Measurements from ENCODE around the gene TRMT61B. TPM values are rescaled to one million over a fixed set of nuclear protein-coding genes. Genes with fewer than 3 reads are reported as not detected.

The TRMT61B gene
- total RNA-seq, 4 donors from 2014 or later, result 5.8 to 15.2 (median 13.5) TPM

DNA sequence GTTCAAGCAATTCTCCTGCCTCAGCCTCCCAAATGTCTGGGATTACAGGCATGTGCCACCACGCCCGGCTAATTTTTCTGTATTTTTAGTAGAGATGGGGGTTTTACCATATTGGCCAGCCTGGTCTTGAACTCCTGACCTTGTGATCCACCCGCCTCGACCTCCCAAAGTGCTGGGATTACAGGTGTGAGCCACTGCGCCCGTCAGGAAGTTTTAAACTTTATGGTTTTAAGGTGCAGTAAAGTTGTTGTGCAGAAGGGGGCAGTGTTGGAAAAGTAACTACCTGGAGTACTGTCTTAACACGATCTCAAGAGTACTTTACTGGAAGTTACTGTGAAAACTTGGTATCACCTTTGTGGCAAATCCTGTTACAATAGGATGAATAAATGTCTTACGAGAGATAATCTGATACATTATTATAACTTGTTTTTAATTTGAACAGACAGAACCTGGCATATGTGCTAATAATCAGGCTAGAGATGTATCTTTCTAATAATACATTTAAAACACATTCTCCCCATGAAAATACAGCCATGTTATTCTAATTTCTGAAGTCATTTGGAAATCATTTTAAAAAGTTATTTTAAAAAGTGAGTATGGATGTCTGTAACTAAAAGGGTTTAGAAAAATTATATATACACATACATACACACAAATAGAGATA is 48.7 kb downstream of the TRMT61B start:
- H3K27ac ChIP-seq, result no peak overlapping the region
- H3K4me1 ChIP-seq, result no peaks in the 10 kb centered on the region
- no peaks in the 10 kb centered on the region for H3K36me3 ChIP-seq
- DNase-seq, result peak; percentile 12 to 28
- in situ Hi-C loops (cut with MboI; ENCODE audit: low sequenced_read_pairs in 4 of 4) (loop anchor here in 3 of 4 donors (25.0 kb wide), 1 partner anchor 366 kb away; no protein-coding TSS in a partner anchor), intact Hi-C loops (cut with DNase I; ENCODE audit: low total_unique reads) (loop anchor here (1.0 to 10.0 kb wide), 5 partner anchors 73 to 1253 kb away; partner anchors contain the start of gene WDR43)
- H3K4me3 ChIP-seq, result no peak overlapping the region
- TF ChIP-seq, protein P1, sequence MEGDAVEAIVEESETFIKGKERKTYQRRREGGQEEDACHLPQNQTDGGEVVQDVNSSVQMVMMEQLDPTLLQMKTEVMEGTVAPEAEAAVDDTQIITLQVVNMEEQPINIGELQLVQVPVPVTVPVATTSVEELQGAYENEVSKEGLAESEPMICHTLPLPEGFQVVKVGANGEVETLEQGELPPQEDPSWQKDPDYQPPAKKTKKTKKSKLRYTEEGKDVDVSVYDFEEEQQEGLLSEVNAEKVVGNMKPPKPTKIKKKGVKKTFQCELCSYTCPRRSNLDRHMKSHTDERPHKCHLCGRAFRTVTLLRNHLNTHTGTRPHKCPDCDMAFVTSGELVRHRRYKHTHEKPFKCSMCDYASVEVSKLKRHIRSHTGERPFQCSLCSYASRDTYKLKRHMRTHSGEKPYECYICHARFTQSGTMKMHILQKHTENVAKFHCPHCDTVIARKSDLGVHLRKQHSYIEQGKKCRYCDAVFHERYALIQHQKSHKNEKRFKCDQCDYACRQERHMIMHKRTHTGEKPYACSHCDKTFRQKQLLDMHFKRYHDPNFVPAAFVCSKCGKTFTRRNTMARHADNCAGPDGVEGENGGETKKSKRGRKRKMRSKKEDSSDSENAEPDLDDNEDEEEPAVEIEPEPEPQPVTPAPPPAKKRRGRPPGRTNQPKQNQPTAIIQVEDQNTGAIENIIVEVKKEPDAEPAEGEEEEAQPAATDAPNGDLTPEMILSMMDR (IDR thresholded peaks at IDR 0.05 in 4 of 5, conservative IDR thresholded peaks at IDR 0.05 in 1 of 5), result peak; percentile 67 to 80 (median 74)
- no peak for TF ChIP-seq POLR2A (IDR thresholded peaks at IDR 0.05)
- H3K27me3 ChIP-seq, result no peaks in the 10 kb centered on the region
- peak; percentile 70 to 94 for ATAC-seq
- H3K9me3 ChIP-seq, result no peaks in the 10 kb centered on the region

DNA sequence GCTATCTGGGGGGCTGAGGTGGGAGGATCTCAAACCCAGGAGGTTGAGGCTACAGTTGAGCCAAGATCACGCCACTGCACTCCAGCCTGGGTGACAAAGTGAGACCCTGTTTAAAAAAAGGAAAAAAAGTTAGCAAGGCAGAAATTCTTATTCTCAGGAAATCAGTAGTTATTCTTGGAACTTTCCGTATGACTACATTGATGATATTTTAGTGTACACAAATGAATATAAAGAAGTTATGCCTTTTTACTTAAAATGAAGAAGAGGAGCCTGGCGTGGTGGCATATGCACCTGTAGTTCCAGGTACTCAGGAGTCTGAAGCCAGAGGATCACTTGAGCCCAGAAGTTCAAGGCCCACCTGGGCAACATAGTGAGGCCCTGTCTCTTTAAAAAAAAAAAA is 52.1 kb downstream of the TRMT61B start:
- Histone ChIP-seq H3K27me3 (no peaks in the 10 kb centered on the region), H3K27ac (no peak overlapping the region), H3K4me3 (no peak overlapping the region), H3K4me1 (no peaks in the 10 kb centered on the region), H3K9me3 (no peaks in the 10 kb centered on the region), H3K36me3 (no peaks in the 10 kb centered on the region)
- ATAC-seq (no peak), DNase-seq (no peak)
- in situ Hi-C loops (cut with MboI; ENCODE audit: low sequenced_read_pairs in 4 of 4) (loop anchor here in 3 of 4 donors (25.0 kb wide), 1 partner anchor 369 kb away; no protein-coding TSS in a partner anchor), intact Hi-C loops (cut with DNase I; ENCODE audit: low total_unique reads) (no loop called here)
- TF ChIP-seq, protein P1 (IDR thresholded peaks at IDR 0.05 in 4 of 5, conservative IDR thresholded peaks at IDR 0.05 in 1 of 5), result no peak
- no peak for TF ChIP-seq POLR2A (IDR thresholded peaks at IDR 0.05)

DNA sequence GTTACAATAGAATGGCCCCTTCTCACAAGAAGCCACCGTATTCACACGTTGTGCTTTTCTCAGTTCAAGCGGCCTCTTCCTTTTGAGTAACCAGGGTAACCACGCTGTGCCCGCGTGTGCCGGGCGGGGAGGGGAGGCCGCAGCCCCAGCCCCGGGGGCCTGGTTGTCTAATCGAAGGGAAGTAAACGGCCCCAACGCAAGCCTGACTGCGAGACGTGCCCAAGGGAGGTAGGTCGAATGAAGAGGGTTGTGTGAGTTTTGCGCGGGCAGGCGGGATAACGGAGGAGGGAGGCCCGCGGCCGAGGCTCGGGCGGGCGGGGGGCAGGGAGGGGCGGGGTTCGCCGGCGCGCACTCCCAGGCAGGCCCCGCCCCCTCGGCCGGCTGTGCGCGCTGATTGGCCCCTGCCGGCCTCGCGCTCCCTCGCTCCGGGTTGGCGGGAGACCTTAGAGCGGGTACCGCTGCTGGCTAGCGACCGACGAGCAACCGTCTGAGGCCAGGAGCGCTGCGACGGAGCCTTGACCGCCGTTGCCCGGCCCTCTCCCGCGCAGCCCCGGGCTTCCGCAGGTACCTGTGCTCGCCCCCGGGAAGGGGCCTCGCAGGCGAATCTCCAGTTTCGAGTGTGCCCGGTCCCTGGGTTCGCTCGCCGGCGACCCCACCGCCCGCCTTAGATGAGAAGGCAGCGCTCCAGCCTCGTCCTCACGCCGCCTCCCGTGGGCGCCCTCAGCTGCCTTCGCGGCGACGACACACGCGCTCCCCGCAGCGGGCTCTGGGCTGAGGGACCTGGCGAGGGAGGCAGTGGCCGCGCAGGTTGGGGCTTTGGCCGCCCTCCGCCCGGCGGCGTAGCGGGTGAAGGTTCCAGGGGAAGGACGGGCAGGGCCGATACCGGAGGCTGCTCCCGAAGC is 59.5 kb downstream of the TRMT61B start, which contains the start of gene SPDYA:
Gene SPDYA (plus strand): TSS at position 451 of the 902 bp plus-strand sequence. CDS start 5,181 bp downstream, outside the sequence.
- Histone ChIP-seq H3K4me3 (peak within 1 kb of the TSS; percentile 53 to 70 (median 59)), H3K27ac (no peak within 1 kb of the TSS), H3K36me3 (peaks cover 0 to 6% of the 10 kb centered on the region in 2 donors), H3K9me3 (no peaks in the 10 kb centered on the region), H3K27me3 (no peaks in the 10 kb centered on the region), H3K4me1 (peaks cover 5 to 11% of the 10 kb centered on the region in 2 donors)
- DNase-seq, result peak; percentile 44 to 54
- intact Hi-C loops (cut with DNase I; ENCODE audit: low total_unique reads) (loop anchor here (5.0 kb wide), 1 partner anchor 243 kb away; no protein-coding TSS in a partner anchor), in situ Hi-C loops (cut with MboI; ENCODE audit: low sequenced_read_pairs in 4 of 4) (loop anchor here in 3 of 4 donors (25.0 kb wide), 1 partner anchor 377 kb away; no protein-coding TSS in a partner anchor)
- TF ChIP-seq, protein P1 (IDR thresholded peaks at IDR 0.05 in 4 of 5, conservative IDR thresholded peaks at IDR 0.05 in 1 of 5), result no peak
- TF ChIP-seq POLR2A (IDR thresholded peaks at IDR 0.05), result no peak
- ATAC-seq, result peak; percentile 77 to 80

DNA sequence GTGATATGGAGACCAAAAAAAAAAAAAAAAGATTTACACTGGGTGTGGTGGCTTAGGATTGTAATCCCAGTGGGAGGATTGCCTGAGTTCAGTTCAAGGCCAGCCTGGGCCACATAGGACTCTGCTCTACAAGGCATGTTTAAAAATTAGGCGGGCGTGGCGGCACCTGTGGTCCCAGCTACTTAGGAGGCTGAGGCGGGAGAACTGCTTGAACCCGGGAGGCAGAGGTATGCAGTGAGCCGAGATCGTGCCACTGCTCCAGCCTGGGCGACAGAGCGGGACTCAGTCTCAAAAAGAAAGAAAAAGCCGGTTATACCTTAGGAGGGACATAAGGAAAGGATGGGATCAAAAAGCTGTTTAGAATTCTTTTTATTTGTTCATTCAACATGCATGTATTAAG is 60.2 kb downstream of the TRMT61B start:
- no peak for DNase-seq
- no peak for TF ChIP-seq POLR2A (IDR thresholded peaks at IDR 0.05)
- TF ChIP-seq, protein P1 (IDR thresholded peaks at IDR 0.05 in 4 of 5, conservative IDR thresholded peaks at IDR 0.05 in 1 of 5), result no peak
- Histone ChIP-seq H3K36me3 (peaks cover 0 to 8% of the 10 kb centered on the region in 2 donors), H3K4me1 (peaks cover 5 to 11% of the 10 kb centered on the region in 2 donors), H3K4me3 (peak overlapping the region; percentile 53 to 70 (median 59)), H3K9me3 (no peaks in the 10 kb centered on the region), H3K27ac (no peak overlapping the region), H3K27me3 (no peaks in the 10 kb centered on the region)
- intact Hi-C loops (cut with DNase I; ENCODE audit: low total_unique reads), result loop anchor here (5.0 kb wide), 1 partner anchor 243 kb away; no protein-coding TSS in a partner anchor
- ATAC-seq, result peak in 1 of 2 donors; percentile 4
- in situ Hi-C loops (cut with MboI; ENCODE audit: low sequenced_read_pairs in 4 of 4), result loop anchor here in 3 of 4 donors (25.0 kb wide), 1 partner anchor 377 kb away; no protein-coding TSS in a partner anchor
